ENCODE data around the gene FRRS1. TPM values are rescaled to one million over a fixed set of nuclear protein-coding genes. Genes with fewer than 3 reads are reported as not detected.

Gene FRRS1
- total and polyA plus RNA-seq, 10 of the 15 experiments (the other 5 are each of a cell fraction or from before 2014, with no cell fraction given), result 0.13 to 18.9 (median 8.0) TPM

DNA sequence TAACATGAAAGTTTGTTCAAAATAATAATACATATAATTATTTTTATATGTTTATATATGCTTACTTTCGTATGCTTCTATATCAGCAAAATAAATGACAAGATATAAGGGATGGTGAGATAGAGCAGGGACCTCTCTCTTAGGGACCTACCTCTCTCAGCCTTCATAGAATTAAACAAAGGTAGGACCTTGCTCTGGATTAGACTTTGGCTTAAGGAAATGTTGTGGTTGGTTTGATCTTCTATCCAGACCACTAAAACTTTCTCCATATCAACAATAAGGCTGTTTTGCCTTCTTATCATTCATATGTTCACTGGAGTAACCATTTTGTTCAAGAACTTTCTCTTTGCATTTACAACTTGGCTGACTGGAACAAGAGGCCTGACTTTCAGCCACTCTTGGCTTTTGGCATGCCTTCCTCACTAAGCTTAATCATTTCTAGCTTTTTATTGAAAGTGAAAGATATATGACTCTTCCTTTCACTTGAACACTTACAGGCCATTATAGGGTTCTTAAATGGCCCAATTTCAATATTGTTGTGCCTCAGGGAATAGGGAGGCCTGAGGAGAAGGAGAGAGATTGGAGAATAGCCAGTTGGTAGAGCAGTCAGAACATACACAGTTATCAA is 14.4 kb downstream of the FRRS1 start (continued):
- TF ChIP-seq POLR2A (IDR thresholded peaks at IDR 0.05; ENCODE audit: low read depth, low read length) (no peak), MEF2B (IDR thresholded peaks at IDR 0.05; ENCODE audit: partially characterized antibody, poor library complexity, severe bottlenecking) (no peak), NBN (IDR thresholded peaks at IDR 0.05) (no peak), REST (IDR thresholded peaks at IDR 0.05; ENCODE audit: low read depth, low read length) (no peak), FOXM1 (IDR thresholded peaks at IDR 0.05; ENCODE audit: low read depth, low read length) (peak; percentile 62; the same call in 1 of the 2 replicates), EZH2 (IDR thresholded peaks at IDR 0.05; ENCODE audit: borderline replicate concordance, control insufficient read depth, low read depth, low read length) (no peak), SPI1 (IDR thresholded peaks at IDR 0.05; ENCODE audit: borderline replicate concordance, insufficient read depth, low read depth, low read length) (no peak), PRDM15 (CRISPR knock-in tag; IDR thresholded peaks at IDR 0.05) (no peak), ZZZ3 (IDR thresholded peaks at IDR 0.05; ENCODE audit: control insufficient read depth, insufficient read length, low read depth) (no peak), CEBPZ (IDR thresholded peaks at IDR 0.05; ENCODE audit: low read depth, low read length) (no peak), EED (IDR thresholded peaks at IDR 0.05; ENCODE audit: low read depth) (peak; percentile 50; the same call in 1 of the 2 replicates), BRCA1 (IDR thresholded peaks at IDR 0.05; ENCODE audit: low read depth, low read length) (no peak), HDAC6 (IDR thresholded peaks at IDR 0.05; ENCODE audit: unreplicated experiment) (no peak), NR2C2 (IDR thresholded peaks at IDR 0.05; ENCODE audit: borderline replicate concordance, control insufficient read depth, insufficient read length, low read depth) (no peak), GABPA (IDR thresholded peaks at IDR 0.05; ENCODE audit: low read depth) (no peak), TCF12 (IDR thresholded peaks at IDR 0.05; ENCODE audit: low read depth, low read length) (no peak), IRF4 (IDR thresholded peaks at IDR 0.05; ENCODE audit: low read depth, low read length) (no peak), RFX5 (IDR thresholded peaks at IDR 0.05; ENCODE audit: low read depth, low read length) (no peak), IKZF2 (IDR thresholded peaks at IDR 0.05) (peak; percentile 54 to 74; a peak in 3 of 4 replicates), SMC3 (IDR thresholded peaks at IDR 0.05; ENCODE audit: borderline replicate concordance, low read length) (no peak), RUNX3 (IDR thresholded peaks at IDR 0.05; ENCODE audit: low read length) (peak; percentile 63)
